Endodermal cell (in vitro differentiated cells): ENCODE measurements around the gene MIEN1. TPM values are rescaled to one million over a fixed set of nuclear protein-coding genes. Genes with fewer than 3 reads are reported as not detected.
"Not testable (repeated sequence)": the region's sequence is repeated elsewhere in the genome, so short reads cannot be mapped to it uniquely, and the experiment has no call there.

Experiments
- DNase-seq: peaks from one replicate; pipeline ENCODE4 v3.0.0-alpha.2; 2017
- H3K27ac ChIP-seq: 2 replicates; pipeline ENCODE4 v1.5.1; 2013; ENCODE audit warnings: mild to moderate bottlenecking, low read depth, low read length, moderate library complexity
- H3K27me3 ChIP-seq: 2 replicates; pipeline ENCODE4 v1.6.1; 2013; ENCODE audit warnings: mild to moderate bottlenecking, low read length, moderate library complexity; ENCODE audit not compliant: insufficient read depth, control insufficient read depth, poor library complexity, severe bottlenecking
- H3K36me3 ChIP-seq: 2 replicates; pipeline ENCODE4 v1.7.0; 2013; ENCODE audit warnings: mild to moderate bottlenecking, low read length, moderate library complexity; ENCODE audit not compliant: control insufficient read depth, insufficient read depth
- H3K4me1 ChIP-seq: one replicate; pipeline ENCODE4 v1.7.0; 2013; ENCODE audit warnings: low read length; ENCODE audit not compliant: control insufficient read depth, insufficient read depth
- H3K4me3 ChIP-seq: 2 replicates; pipeline ENCODE4 v1.5.1; 2013; ENCODE audit warnings: mild to moderate bottlenecking, low read length, moderate library complexity
- H3K9ac ChIP-seq: 2 replicates; pipeline ENCODE4 v1.6.1; 2013; ENCODE audit warnings: mild to moderate bottlenecking, low read length, moderate library complexity; ENCODE audit not compliant: poor library complexity, severe bottlenecking; ENCODE audit errors: extremely low read depth
- H3K9me3 ChIP-seq: 2 replicates; pipeline ENCODE4 v1.6.1; 2013; ENCODE audit warnings: mild to moderate bottlenecking, low read length, moderate library complexity; ENCODE audit not compliant: control insufficient read depth
- H3K27ac Mint-ChIP-seq: 2 replicates; pipeline ENCODE4 v1.8.0; 2020; ENCODE audit warnings: mixed read lengths
- H3K27me3 Mint-ChIP-seq: 2 replicates; pipeline ENCODE4 v1.8.0; 2021; ENCODE audit warnings: mild to moderate bottlenecking, mixed read lengths; ENCODE audit not compliant: insufficient read depth
- H3K36me3 Mint-ChIP-seq: 2 replicates; pipeline ENCODE4 v1.8.0; 2020; ENCODE audit warnings: low read depth, mixed read lengths
- H3K4me1 Mint-ChIP-seq: 2 replicates; pipeline ENCODE4 v1.8.0; 2020; ENCODE audit warnings: mixed read lengths
- H3K4me3 Mint-ChIP-seq: 2 replicates; pipeline ENCODE4 v1.8.0; 2020; ENCODE audit warnings: mild to moderate bottlenecking, moderate library complexity, mixed read lengths
- H3K9me3 Mint-ChIP-seq: 2 replicates; pipeline ENCODE4 v1.8.0; 2020; ENCODE audit warnings: mild to moderate bottlenecking, mixed read lengths
- CTCF ChIP-seq: fragments of 200-600 bp; sonication (generic); conservative IDR thresholded peaks from 2 replicates; pipeline ENCODE4 v1.5.0; 2021; ENCODE audit warnings: antibody characterized with exemption, mild to moderate bottlenecking
- WGBS, 2 experiments: methylation state at CpG; one replicate each; pipeline versions ENCODE4 v1.1.5 to v1.1.7; 2013; ENCODE audit warnings: missing lambda C conversion rate in 2 of 2, mixed read lengths in 1 of 2; ENCODE audit not compliant: insufficient coverage in 1 of 2, insufficient read length in 1 of 2; 5-methylcytosine and 5-hydroxymethylcytosine counted together
- total RNA-seq, 2 donors: library from RNA; stranded (reverse); fragmentation: NEBNext Ultra II Directional in 1 of 2; extraction: Animal tissue kit (Norgen Biotek cat#: 25700) in 1 of 2; gene quantifications; 2 replicates in 1 of 2; 3 replicates in 1 of 2; pipeline ENCODE4 v1.2.1, GENCODE V29; 2021

Gene MIEN1
- total RNA-seq, 2 donors from 2014 or later, result 42.6 to 57.0 TPM

GRCh38 chr17:39715375-39716072 is 14.8 kb downstream of the MIEN1 start:
- H3K4me1 ChIP-seq, result no peaks in the 10 kb centered on the region
- no peak overlapping the region for H3K27ac ChIP-seq
- H3K36me3 Mint-ChIP-seq, result peaks cover 64% of the 10 kb centered on the region
- no peak overlapping the region for H3K4me3 ChIP-seq
- H3K27me3 ChIP-seq, result no peaks in the 10 kb centered on the region
- WGBS, 2 experiments, result 94 to 95% methylated on average over 8 to 18 of the region's 18 CpGs
- no peak overlapping the region for H3K9ac ChIP-seq
- H3K27ac Mint-ChIP-seq, result no peak overlapping the region
- no peaks in the 10 kb centered on the region for H3K27me3 Mint-ChIP-seq
- no peaks in the 10 kb centered on the region for H3K4me1 Mint-ChIP-seq
- no peak for DNase-seq
- no peaks in the 10 kb centered on the region for H3K9me3 Mint-ChIP-seq
- TF ChIP-seq CTCF, result no peak
- H3K9me3 ChIP-seq, result no peaks in the 10 kb centered on the region
- H3K4me3 Mint-ChIP-seq, result no peak overlapping the region
- peaks cover 64% of the 10 kb centered on the region for H3K36me3 ChIP-seq

GRCh38 chr17:39714234-39714633 is 16.1 kb downstream of the MIEN1 start:
- H3K27me3 Mint-ChIP-seq, result no peaks in the 10 kb centered on the region
- no peaks in the 10 kb centered on the region for H3K9me3 Mint-ChIP-seq
- WGBS, 2 experiments, result 94 to 100% methylated on average over 2 to 4 of the region's 4 CpGs
- Histone ChIP-seq H3K27me3 (no peaks in the 10 kb centered on the region), H3K36me3 (peaks cover 64% of the 10 kb centered on the region), H3K9me3 (no peaks in the 10 kb centered on the region), H3K9ac (no peak overlapping the region), H3K4me1 (no peaks in the 10 kb centered on the region), H3K4me3 (no peak overlapping the region), H3K27ac (no peak overlapping the region)
- no peak overlapping the region for H3K27ac Mint-ChIP-seq
- H3K4me1 Mint-ChIP-seq, result no peaks in the 10 kb centered on the region
- DNase-seq, result no peak
- TF ChIP-seq CTCF, result no peak
- H3K4me3 Mint-ChIP-seq, result no peak overlapping the region
- H3K36me3 Mint-ChIP-seq, result peaks cover 64% of the 10 kb centered on the region

GRCh38 chr17:39711851-39712250 is 18.5 kb downstream of the MIEN1 start:
- H3K9me3 ChIP-seq, result no peaks in the 10 kb centered on the region
- no peaks in the 10 kb centered on the region for H3K9me3 Mint-ChIP-seq
- H3K4me1 ChIP-seq, result no peaks in the 10 kb centered on the region
- no peaks in the 10 kb centered on the region for H3K4me1 Mint-ChIP-seq
- peaks cover 59% of the 10 kb centered on the region for H3K36me3 Mint-ChIP-seq
- H3K4me3 ChIP-seq, result no peak overlapping the region
- H3K4me3 Mint-ChIP-seq, result no peak overlapping the region
- H3K27ac ChIP-seq, result no peak overlapping the region
- H3K27ac Mint-ChIP-seq, result no peak overlapping the region
- WGBS, 2 experiments, result 92 to 100% methylated on average over 4 to 10 of the region's 10 CpGs
- H3K36me3 ChIP-seq, result peaks cover 69% of the 10 kb centered on the region
- H3K27me3 ChIP-seq, result no peaks in the 10 kb centered on the region
- H3K27me3 Mint-ChIP-seq, result no peaks in the 10 kb centered on the region
- H3K9ac ChIP-seq, result no peak overlapping the region
- TF ChIP-seq CTCF, result no peak
- DNase-seq, result no peak

DNA sequence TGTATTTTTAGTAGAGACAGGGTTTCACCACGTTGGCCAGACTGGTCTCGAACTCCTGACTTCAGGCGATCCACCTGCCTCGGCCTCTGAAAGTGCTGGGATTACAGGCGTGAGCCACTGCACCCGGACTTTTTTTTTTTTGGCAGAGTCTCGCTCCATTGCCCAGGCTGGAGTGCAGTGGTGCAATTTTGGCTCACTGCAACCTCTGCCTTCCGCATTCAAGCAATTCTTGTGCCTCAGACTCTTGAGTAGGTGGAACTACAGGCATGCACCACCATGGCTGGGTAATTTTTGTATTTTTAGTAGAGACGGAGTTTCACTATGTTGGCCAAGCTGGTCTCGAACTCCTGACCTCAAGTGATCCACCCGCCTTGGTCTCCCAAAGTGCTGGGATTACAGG is 19.3 kb downstream of the MIEN1 start:
- not testable (repeated sequence) for H3K4me3 ChIP-seq, H3K9me3 ChIP-seq, H3K9ac ChIP-seq, H3K27ac ChIP-seq, H3K9me3 Mint-ChIP-seq, H3K27me3 ChIP-seq, H3K27me3 Mint-ChIP-seq, H3K4me1 ChIP-seq, H3K4me3 Mint-ChIP-seq, H3K27ac Mint-ChIP-seq, DNase-seq, H3K4me1 Mint-ChIP-seq
- H3K36me3 Mint-ChIP-seq, result peaks cover 57% of the 10 kb centered on the region
- WGBS, 2 experiments, result 90 to 92% methylated on average over 8 to 11 of the region's 11 CpGs
- peaks cover 69% of the 10 kb centered on the region for H3K36me3 ChIP-seq
